WTC11 (cell line): ENCODE data around the gene FCN3.

Experiments
- ATF6 ChIP-seq: sonication (generic); formaldehyde crosslinking; IDR thresholded peaks from 2 replicates; pipeline ENCODE4 v1.8.1; 2023; ENCODE audit warnings: mild to moderate bottlenecking, missing genetic modification reagents
- CBFB ChIP-seq: sonication (generic); formaldehyde crosslinking; IDR thresholded peaks from 2 replicates; pipeline ENCODE4 v1.8.1; 2022; ENCODE audit warnings: mild to moderate bottlenecking, low read depth, missing genetic modification reagents
- CTCF ChIP-seq: fragments of 200-600 bp; IDR thresholded peaks from 2 replicates; pipeline ENCODE4 v1.8.0; 2022; ENCODE audit warnings: antibody characterized with exemption
- GABPB1 ChIP-seq: sonication (generic); formaldehyde crosslinking; IDR thresholded peaks from 2 replicates; pipeline ENCODE4 v1.8.1; 2023; ENCODE audit warnings: mild to moderate bottlenecking, missing genetic modification reagents
- KAT7 ChIP-seq: sonication (generic); formaldehyde crosslinking; IDR thresholded peaks from 2 replicates; pipeline ENCODE4 v1.8.1; 2023; ENCODE audit warnings: missing genetic modification reagents, mild to moderate bottlenecking, borderline replicate concordance
- MAX ChIP-seq: sonication (generic); formaldehyde crosslinking; IDR thresholded peaks from 2 replicates; pipeline ENCODE4 v1.8.0; 2022; ENCODE audit warnings: mild to moderate bottlenecking, missing genetic modification reagents
- ZNF281 ChIP-seq: sonication (generic); formaldehyde crosslinking; IDR thresholded peaks from 2 replicates; pipeline ENCODE4 v1.8.0; 2023; ENCODE audit warnings: mild to moderate bottlenecking, missing genetic modification reagents
- TF ChIP-seq, protein P1 (sequence below): sonication (generic); formaldehyde crosslinking; IDR thresholded peaks from 2 replicates; pipeline ENCODE4 v1.8.1; 2023; ENCODE audit warnings: mild to moderate bottlenecking, missing genetic modification reagents, moderate library complexity
- TF ChIP-seq, protein P2 (sequence below): sonication (generic); formaldehyde crosslinking; IDR thresholded peaks from 2 replicates; pipeline ENCODE4 v1.8.1; 2022; ENCODE audit warnings: mild to moderate bottlenecking, missing genetic modification reagents, moderate library complexity, borderline replicate concordance
- TF ChIP-seq, protein P3 (sequence below): fragments of 250-450 bp; sonication (Bioruptor Pico); IDR thresholded peaks from 2 replicates; pipeline ENCODE4 v2.1.2; 2022; ENCODE audit warnings: mild to moderate bottlenecking, moderate library complexity
- TF ChIP-seq, protein P4 (sequence below): fragments of 250-450 bp; sonication (Bioruptor Pico); IDR thresholded peaks from 2 replicates; pipeline ENCODE4 v1.8.0; 2021; ENCODE audit warnings: mild to moderate bottlenecking

DNA sequence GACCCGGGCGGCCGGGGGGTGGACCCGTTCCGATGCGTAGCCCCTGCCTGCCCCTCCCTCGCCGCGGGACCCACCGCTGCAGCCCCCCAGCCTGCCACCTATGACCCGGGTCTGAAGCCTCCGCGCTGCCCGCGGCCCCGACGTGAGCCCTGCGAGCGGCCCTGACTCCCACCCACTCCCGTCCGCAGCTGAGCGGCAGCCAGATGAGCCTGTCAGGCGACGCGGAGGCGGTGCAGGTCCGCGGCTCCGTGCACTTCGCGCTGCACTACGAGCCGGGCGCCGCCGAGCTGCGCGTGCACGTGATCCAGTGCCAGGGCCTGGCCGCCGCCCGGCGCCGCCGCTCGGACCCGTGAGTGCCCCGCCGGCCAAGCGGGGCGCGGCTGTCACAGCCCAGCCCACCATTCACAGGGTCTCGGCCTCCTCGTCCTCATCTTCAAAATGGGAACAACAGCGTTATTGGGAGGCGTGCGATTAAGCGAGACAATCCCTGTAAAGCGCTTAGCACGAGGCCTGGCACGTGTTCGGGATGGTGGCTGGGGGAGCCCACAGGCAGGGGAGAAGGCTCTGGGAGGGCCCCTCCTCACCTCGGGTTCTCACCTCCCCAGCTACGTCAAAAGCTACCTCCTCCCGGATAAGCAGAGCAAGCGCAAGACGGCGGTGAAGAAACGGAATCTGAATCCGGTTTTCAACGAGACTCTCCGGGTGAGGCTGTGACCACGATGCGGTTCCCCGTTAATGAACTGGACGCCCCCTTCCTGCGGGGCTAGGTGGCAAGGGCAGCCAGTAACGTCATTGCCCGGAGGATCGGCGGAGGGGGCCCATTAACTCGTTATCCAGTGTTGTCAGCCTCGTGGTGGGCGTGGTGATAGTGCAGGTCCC, 24.6 kb downstream of the FCN3 start:
- TF ChIP-seq KAT7 (CRISPR knock-in tag): peak; percentile 70; the same call in 1 of the 2 replicates
- TF ChIP-seq, protein P1, sequence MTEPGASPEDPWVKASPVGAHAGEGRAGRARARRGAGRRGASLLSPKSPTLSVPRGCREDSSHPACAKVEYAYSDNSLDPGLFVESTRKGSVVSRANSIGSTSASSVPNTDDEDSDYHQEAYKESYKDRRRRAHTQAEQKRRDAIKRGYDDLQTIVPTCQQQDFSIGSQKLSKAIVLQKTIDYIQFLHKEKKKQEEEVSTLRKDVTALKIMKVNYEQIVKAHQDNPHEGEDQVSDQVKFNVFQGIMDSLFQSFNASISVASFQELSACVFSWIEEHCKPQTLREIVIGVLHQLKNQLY (CRISPR knock-in tag): 0 out of 2 replicates have a peak, but pooled peaks have one; percentile 93
- TF ChIP-seq, protein P2, sequence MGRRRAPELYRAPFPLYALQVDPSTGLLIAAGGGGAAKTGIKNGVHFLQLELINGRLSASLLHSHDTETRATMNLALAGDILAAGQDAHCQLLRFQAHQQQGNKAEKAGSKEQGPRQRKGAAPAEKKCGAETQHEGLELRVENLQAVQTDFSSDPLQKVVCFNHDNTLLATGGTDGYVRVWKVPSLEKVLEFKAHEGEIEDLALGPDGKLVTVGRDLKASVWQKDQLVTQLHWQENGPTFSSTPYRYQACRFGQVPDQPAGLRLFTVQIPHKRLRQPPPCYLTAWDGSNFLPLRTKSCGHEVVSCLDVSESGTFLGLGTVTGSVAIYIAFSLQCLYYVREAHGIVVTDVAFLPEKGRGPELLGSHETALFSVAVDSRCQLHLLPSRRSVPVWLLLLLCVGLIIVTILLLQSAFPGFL: no peak
- peak; percentile 16; the same call in 1 of the 2 replicates for TF ChIP-seq MAX (CRISPR knock-in tag)
- TF ChIP-seq CTCF: no peak
- TF ChIP-seq GABPB1 (CRISPR knock-in tag): no peak
- TF ChIP-seq CBFB (CRISPR knock-in tag): no peak; the same call in none of the 2 replicates
- TF ChIP-seq ATF6 (CRISPR knock-in tag): no peak
- TF ChIP-seq, protein P3, sequence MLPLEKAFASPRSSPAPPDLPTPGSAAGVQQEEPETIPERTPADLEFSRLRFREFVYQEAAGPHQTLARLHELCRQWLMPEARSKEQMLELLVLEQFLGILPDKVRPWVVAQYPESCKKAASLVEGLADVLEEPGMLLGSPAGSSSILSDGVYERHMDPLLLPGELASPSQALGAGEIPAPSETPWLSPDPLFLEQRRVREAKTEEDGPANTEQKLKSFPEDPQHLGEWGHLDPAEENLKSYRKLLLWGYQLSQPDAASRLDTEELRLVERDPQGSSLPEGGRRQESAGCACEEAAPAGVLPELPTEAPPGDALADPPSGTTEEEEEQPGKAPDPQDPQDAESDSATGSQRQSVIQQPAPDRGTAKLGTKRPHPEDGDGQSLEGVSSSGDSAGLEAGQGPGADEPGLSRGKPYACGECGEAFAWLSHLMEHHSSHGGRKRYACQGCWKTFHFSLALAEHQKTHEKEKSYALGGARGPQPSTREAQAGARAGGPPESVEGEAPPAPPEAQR: no peak
- TF ChIP-seq ZNF281: peak; percentile 39
- TF ChIP-seq, protein P4, sequence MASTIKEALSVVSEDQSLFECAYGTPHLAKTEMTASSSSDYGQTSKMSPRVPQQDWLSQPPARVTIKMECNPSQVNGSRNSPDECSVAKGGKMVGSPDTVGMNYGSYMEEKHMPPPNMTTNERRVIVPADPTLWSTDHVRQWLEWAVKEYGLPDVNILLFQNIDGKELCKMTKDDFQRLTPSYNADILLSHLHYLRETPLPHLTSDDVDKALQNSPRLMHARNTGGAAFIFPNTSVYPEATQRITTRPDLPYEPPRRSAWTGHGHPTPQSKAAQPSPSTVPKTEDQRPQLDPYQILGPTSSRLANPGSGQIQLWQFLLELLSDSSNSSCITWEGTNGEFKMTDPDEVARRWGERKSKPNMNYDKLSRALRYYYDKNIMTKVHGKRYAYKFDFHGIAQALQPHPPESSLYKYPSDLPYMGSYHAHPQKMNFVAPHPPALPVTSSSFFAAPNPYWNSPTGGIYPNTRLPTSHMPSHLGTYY (CRISPR knock-in tag): no peak
